ENCODE measurements around the gene EPB41L2. TPM values are rescaled to one million over a fixed set of nuclear protein-coding genes. Genes with fewer than 3 reads are reported as not detected.

EPB41L2 gene
- total and polyA plus RNA-seq, 7 donors, result 41.2 to 147 (median 65.7) TPM

DNA sequence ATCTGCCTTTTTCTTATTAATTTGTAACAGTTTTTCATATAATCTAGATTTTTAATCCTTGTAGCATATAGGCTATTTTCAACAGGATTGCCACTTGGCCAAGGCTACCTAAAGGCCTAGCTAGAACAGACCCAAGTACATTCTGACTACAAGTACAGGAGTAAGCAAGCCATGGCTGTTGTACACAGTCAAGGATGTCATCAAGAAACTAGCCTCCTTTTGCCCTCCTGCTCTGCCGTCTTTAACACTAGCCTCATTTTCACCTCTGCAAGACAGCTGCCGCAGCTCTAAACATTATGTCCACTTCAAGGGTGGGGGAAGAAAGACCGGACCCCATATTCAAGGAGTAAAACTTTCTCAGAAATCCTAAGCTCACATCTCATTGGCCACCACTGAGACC is 45.1 kb downstream of the EPB41L2 start:
- H3K4me3 ChIP-seq, result no peak overlapping the region
- H3K36me3 ChIP-seq, result no peaks in the 10 kb centered on the region
- no peak overlapping the region for H3K27ac ChIP-seq
- TF ChIP-seq POLR2AphosphoS5 (IDR thresholded peaks at IDR 0.05) (no peak), POLR2A (IDR thresholded peaks at IDR 0.05) (no peak), EP300 (IDR thresholded peaks at IDR 0.05) (no peak)
- TF ChIP-seq, protein P1, sequence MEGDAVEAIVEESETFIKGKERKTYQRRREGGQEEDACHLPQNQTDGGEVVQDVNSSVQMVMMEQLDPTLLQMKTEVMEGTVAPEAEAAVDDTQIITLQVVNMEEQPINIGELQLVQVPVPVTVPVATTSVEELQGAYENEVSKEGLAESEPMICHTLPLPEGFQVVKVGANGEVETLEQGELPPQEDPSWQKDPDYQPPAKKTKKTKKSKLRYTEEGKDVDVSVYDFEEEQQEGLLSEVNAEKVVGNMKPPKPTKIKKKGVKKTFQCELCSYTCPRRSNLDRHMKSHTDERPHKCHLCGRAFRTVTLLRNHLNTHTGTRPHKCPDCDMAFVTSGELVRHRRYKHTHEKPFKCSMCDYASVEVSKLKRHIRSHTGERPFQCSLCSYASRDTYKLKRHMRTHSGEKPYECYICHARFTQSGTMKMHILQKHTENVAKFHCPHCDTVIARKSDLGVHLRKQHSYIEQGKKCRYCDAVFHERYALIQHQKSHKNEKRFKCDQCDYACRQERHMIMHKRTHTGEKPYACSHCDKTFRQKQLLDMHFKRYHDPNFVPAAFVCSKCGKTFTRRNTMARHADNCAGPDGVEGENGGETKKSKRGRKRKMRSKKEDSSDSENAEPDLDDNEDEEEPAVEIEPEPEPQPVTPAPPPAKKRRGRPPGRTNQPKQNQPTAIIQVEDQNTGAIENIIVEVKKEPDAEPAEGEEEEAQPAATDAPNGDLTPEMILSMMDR (IDR thresholded peaks at IDR 0.05), result no peak
- intact Hi-C loops (cut with DNase I), result no loop called here
- H3K9me3 ChIP-seq, result no peaks in the 10 kb centered on the region
- DNase-seq, result no peak
- 95 to 97% methylated on average over 3 of the region's 3 CpGs for WGBS, 2 donors
- peaks cover 0 to 44% (median 41%) of the 10 kb centered on the region in 4 donors for H3K4me1 ChIP-seq
- no peaks in the 10 kb centered on the region for H3K27me3 ChIP-seq

- H3K4me1 ChIP-seq, result peaks cover 0 to 46% (median 42%) of the 10 kb centered on the region in 4 donors
- 42 to 64% methylated on average over 3 of the region's 3 CpGs for WGBS, 2 donors
- no peaks in the 10 kb centered on the region for H3K27me3 ChIP-seq
- no peaks in the 10 kb centered on the region for H3K9me3 ChIP-seq
- no peaks in the 10 kb centered on the region for H3K36me3 ChIP-seq
- no peak overlapping the region for H3K4me3 ChIP-seq
- intact Hi-C loops (cut with DNase I), result no loop called here
- peak overlapping the region; percentile 36 to 62 (median 49) for H3K27ac ChIP-seq
- no peak for DNase-seq
- TF ChIP-seq POLR2A (IDR thresholded peaks at IDR 0.05) (no peak), EP300 (IDR thresholded peaks at IDR 0.05) (no peak), POLR2AphosphoS5 (IDR thresholded peaks at IDR 0.05) (no peak)
- TF ChIP-seq, protein P1 (IDR thresholded peaks at IDR 0.05), result no peak
These were observed 47.3 kb downstream of the EPB41L2 start for GRCh38 chr6:131015630-131016263.

- H3K27me3 ChIP-seq, result no peaks in the 10 kb centered on the region
- H3K27ac ChIP-seq, result peak overlapping the region; percentile 36 to 62 (median 49)
- H3K9me3 ChIP-seq, result no peaks in the 10 kb centered on the region
- peaks cover 0 to 46% (median 42%) of the 10 kb centered on the region in 4 donors for H3K4me1 ChIP-seq
- TF ChIP-seq POLR2A (IDR thresholded peaks at IDR 0.05), result no peak
- TF ChIP-seq POLR2AphosphoS5 (IDR thresholded peaks at IDR 0.05), result no peak
- TF ChIP-seq, protein P1 (IDR thresholded peaks at IDR 0.05), result no peak
- TF ChIP-seq EP300 (IDR thresholded peaks at IDR 0.05), result no peak
- no peak for DNase-seq
- intact Hi-C loops (cut with DNase I), result no loop called here
- no peak overlapping the region for H3K4me3 ChIP-seq
- 53 to 56% methylated on average over 4 of the region's 4 CpGs for WGBS, 2 donors
- H3K36me3 ChIP-seq, result no peaks in the 10 kb centered on the region
These were observed 47.9 kb downstream of the EPB41L2 start for GRCh38 chr6:131015025-131015591.

DNA sequence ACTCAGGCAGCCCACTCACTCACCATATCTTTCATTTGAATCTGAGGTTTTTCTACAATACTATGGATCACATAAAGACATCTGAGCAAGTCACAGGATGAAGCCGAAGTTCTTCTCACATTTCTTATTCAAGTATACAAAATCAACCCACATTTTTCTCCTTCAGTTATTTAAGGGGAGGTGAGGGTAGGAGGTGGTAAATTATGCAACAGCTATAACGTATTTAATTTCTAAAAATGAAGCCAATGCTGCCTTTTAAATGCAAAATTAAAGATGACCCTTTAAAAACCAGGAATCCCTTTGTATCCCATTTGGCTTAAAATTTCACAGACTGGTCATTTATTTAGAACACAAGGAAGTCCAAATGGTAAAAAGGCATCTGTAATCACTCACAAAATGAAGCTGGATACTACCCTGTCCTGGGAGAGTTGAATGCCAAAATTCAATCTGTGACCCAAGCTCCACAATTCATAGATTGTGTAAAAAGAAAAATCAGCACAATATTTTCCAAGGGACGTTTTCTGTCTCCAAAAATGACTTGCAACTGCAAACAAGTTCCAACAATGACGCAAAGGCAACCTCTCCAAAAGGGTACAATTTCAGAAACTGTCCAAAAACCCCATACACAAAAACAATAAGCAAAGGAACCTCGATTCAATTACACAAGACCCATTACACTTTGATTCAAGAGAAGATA is 48.8 kb downstream of the EPB41L2 start:
- peaks cover 0 to 46% (median 42%) of the 10 kb centered on the region in 4 donors for H3K4me1 ChIP-seq
- no peak for DNase-seq
- peak in 1 of 4 donors; percentile 42 for TF ChIP-seq POLR2AphosphoS5 (IDR thresholded peaks at IDR 0.05)
- TF ChIP-seq, protein P1 (IDR thresholded peaks at IDR 0.05), result no peak
- H3K4me3 ChIP-seq, result peak overlapping the region in 1 of 4 donors; percentile 27
- no peaks in the 10 kb centered on the region for H3K9me3 ChIP-seq
- H3K27me3 ChIP-seq, result no peaks in the 10 kb centered on the region
- 63 to 65% methylated on average over 5 of the region's 5 CpGs for WGBS, 2 donors
- no peaks in the 10 kb centered on the region for H3K36me3 ChIP-seq
- peak overlapping the region; percentile 36 to 62 (median 49) for H3K27ac ChIP-seq
- intact Hi-C loops (cut with DNase I), result no loop called here
